Stimulated activated CD8-positive, alpha-beta memory T cell treated with anti-CD3 and anti-CD28 coated beads, Interleukin-12 subunit alpha, Interleukin-12 subunit beta, amount 100 ng/mL, for 1 hour (primary cell): ENCODE data around the gene SLC1A1.
"Not testable (repeated sequence)": the region's sequence is repeated elsewhere in the genome, so short reads cannot be mapped to it uniquely, and the experiment has no call there.

Experiments
- DNase-seq: peaks from one replicate; pipeline ENCODE4 v3.0.0-alpha.2; 2020; ENCODE audit warnings: low read depth

Gene SLC1A1

DNA sequence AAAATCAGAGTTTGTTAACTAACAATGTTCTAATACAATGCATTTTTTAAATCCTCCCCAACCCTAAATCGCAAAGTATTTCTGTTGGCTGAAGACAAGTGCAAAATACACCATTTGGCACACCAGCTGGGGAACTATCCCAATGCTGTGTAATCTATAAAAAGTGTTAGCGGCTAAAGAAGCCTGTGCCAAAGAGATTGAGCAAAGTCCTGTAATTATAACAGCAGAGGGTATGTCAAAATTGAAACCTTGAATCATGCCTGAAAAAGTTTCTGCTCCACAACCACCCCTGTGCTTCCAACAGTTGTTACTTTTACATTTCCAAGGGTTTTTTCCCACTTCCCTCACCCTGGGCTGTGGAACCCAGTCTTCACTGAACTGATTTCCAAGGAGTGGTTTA is 88.7 kb downstream of the SLC1A1 start:
- DNase-seq: no peak

GRCh38 chr9:4581035-4581760 is 90.9 kb downstream of the SLC1A1 start:
- DNase-seq: no peak

GRCh38 chr9:4581861-4582565 is 91.7 kb downstream of the SLC1A1 start:
- DNase-seq: no peak

DNA sequence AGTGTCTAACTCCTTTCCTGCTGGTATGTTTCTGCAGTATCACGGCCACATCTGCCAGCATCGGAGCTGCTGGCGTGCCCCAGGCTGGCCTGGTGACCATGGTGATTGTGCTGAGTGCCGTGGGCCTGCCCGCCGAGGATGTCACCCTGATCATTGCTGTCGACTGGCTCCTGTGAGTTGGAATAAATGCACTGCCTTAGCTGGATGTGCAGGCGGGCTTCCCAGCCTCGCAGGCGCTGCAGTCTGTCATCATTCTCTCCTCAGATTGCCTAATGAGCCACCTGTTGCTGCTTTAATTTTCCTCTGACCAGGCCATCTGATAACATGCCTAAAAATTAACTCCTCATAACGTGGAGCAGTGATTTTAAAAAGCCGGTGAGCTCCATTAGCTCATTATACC is 92.7 kb downstream of the SLC1A1 start:
- no peak for DNase-seq

DNA sequence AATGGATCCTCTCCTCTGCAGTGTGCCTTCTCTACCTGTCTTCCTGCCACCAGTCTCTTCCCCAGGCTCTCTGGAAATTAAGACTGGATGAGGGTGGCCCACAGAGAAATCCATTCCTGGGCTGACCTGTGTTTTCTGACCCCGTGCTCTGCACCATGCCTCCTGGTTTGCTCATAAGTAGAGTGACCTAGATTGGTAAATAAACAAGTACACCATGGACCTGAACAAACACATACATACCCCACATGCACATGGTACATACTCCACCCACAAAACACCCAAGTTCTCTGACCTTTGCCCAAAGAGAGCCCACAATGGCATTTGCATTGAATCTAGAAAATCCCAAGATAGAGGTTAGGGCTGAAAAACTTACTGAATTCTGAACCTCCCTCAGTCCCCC is 94.4 kb downstream of the SLC1A1 start:
- no peak for DNase-seq

GRCh38 chr9:4585135-4585534 is 94.9 kb downstream of the SLC1A1 start:
- no peak for DNase-seq

- no peak for DNase-seq
Measured at GRCh38 chr9:4588721-4589120, 98.5 kb downstream of the SLC1A1 start.

- DNase-seq: no peak
Measured at GRCh38 chr9:4590430-4591122, 100.3 kb downstream of the SLC1A1 start.

DNA sequence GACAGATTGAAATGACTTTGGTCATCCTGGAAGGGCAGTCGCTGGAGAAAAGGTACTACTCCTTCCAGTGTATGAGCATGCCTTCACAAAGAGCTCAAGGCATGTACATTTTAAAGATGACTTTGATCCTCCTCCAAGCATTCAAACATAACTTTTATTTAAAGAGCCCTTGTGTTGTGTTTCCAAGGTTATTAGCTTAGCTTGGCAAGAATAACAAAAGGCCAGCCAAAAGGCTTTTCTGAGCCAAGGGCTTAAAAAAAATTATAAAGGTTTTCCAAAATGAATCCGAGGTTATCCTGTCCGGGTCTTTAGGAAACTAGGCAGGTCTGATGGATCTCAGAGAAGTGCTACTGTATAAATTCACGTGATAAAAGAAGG is 100.8 kb downstream of the SLC1A1 start:
- DNase-seq: no peak

DNA sequence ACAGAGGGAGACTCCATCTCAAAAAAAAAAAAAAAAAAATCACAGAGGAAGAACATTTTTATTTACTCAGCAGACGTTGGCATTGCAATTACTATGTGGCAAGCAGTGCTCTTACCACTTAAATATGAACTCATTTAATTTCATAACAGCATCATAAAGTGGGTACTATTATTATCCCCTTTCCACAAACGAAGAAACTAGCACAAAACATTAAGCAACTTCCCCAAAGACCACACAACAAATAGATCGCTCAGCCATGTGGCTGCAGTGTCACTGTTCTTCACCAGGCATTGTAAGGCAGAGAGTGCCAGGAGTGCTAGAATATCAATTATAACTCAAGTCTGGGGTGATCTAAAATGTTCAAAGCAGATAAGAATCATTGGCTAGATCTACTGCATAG is 102.0 kb downstream of the SLC1A1 start:
- no peak for DNase-seq

- DNase-seq: no peak
Measured at GRCh38 chr9:4592886-4593285, 102.6 kb downstream of the SLC1A1 start.

GRCh38 chr9:4594545-4594944 is 104.3 kb downstream of the SLC1A1 start:
- DNase-seq: no peak

DNA sequence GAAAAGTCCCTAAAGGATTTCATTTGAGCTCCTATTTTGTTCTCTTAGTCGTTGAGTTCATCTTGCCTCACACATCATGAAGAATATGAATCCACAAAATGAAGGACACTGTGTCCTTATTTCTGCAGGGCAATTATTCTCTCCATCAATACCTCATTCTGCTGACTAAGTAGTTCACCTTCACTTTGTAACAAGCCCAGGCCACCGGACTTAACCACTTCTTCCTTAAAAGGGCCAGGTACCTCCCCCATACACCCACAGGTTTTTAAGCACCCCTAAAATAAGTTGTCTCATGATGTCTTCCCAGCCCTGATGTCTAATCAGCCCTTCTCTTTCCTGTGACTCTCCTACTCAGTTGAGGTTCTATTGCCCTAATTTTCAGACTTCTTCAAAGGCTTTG is 104.7 kb downstream of the SLC1A1 start:
- no peak for DNase-seq

- no peak for DNase-seq
Measured at GRCh38 chr9:4596165-4596922, 106.1 kb downstream of the SLC1A1 start.

GRCh38 chr9:4600368-4600767 is 110.1 kb downstream of the SLC1A1 start:
- no peak for DNase-seq

DNA sequence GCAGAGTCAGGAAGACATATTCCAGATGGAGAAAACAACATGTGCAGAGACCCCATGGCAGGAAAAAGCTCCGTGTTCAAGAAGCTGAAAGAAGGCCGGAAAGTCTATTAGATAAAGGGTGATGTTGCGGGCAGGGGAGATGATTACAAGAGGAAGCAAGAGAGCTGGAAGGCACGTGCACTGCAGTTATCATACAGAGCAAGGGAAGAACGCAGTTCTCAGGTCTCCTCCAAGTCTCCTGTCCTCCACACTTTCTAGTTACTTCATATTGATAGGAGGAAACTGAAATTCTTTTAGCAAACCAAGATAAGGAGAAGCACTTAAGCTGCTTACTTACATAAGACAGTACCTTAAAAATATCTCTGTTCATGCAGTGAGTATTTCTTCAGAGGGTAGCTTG is 113.6 kb downstream of the SLC1A1 start:
- DNase-seq: no peak

GRCh38 chr9:4604678-4605095 is 114.4 kb downstream of the SLC1A1 start:
- DNase-seq: peak; percentile 38

DNA sequence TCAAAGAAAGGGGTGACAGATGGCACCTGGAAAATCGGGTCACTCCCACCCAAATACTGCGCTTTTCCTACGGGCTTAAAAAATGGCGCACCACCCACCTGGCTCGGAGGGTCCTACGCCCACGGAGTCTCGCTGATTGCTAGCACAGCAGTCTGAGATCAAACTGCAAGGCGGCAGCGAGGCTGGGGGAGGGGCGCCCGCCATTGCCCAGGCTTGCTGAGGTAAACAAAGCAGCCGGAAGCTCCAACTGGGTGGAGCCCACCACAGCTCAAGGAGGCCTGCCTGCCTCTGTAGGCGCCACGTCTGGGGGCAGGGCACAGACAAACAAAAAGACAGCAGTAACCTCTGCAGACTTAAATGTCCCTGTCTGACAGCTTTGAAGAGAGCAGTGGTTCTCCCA is 115.8 kb downstream of the SLC1A1 start:
- not testable (repeated sequence) for DNase-seq

DNA sequence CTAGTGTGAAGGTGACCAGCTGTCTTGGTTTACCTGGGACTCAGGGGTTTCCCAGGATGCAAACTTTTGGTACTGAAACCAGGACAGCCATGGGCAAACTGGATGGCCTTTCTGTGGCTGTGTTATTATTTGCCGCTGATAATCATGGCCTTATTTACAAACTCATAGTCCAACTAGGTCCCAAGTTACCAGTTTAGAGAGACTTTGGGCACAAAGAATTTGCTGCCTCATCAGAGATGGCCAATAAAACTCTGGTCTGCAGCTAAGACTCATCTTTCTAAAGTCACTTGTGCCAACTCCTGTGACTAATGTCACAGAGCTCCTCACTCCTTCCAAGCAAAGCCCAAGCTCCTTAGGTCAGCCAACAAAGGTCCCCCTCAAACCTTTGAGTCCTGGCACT is 124.4 kb downstream of the SLC1A1 start:
- no peak for DNase-seq

GRCh38 chr9:4615251-4615650 is 125.0 kb downstream of the SLC1A1 start:
- no peak for DNase-seq

GRCh38 chr9:4615778-4616177 is 125.5 kb downstream of the SLC1A1 start:
- DNase-seq: no peak

GRCh38 chr9:4617752-4618151 is 127.5 kb downstream of the SLC1A1 start:
- no peak for DNase-seq

- DNase-seq: no peak
Measured at GRCh38 chr9:4618700-4619099, 128.4 kb downstream of the SLC1A1 start.
